K562 (cell line): Measurements from ENCODE around the gene BLCAP. TPM values are rescaled to one million over a fixed set of nuclear protein-coding genes. Genes with fewer than 3 reads are reported as not detected.
A peak's percentile ranks its signal among the peaks of the same experiment; 100 is the strongest.

ENCODE experiments used
- ATAC-seq: fragments of 200-7000 bp; cut with Tn5 transposase; 3 replicates; pipeline ENCODE4 v1.9.1; 2020; ENCODE audit warnings: moderate library complexity
- Bru-seq: library from RNA; stranded (reverse); fragments of 400-500 nt; gene quantifications from one replicate; lab custom pipeline; 2021; lab: Mats Ljungman, UMichigan
- BruChase-seq, 2 experiments: library from RNA; stranded (reverse); fragments of 400-500 nt; gene quantifications; one replicate each; lab custom pipeline; 2021; lab: Mats Ljungman, UMichigan
- BruUV-seq: library from RNA; stranded (reverse); fragments of 400-500 nt; replicated peaks from 2 replicates; lab custom pipeline; 2021; lab: Mats Ljungman, UMichigan
- CTCF ChIA-PET: fragments of 300-600 bp; formaldehyde crosslinking; extraction: SDS; loops from one replicate; lab custom pipeline; 2021; ENCODE audit warnings: low intra/inter-chr PET ratio; lab: Yijun Ruan, JAX
- POLR2A ChIA-PET: fragments of 300-600, 350-650 bp; sonication (Branson Sonifier 250); formaldehyde crosslinking; extraction: SDS; loops from one replicate; lab custom pipeline; 2021; ENCODE audit warnings: antibody characterized with exemption, inconsistent platforms; lab: Yijun Ruan, JAX
- DNase-seq, 4 experiments: peaks; one replicate each; pipeline versions ENCODE4 v3.0.0 to v3.0.0-alpha.2; 2011 to 2018; ENCODE audit warnings: low spot score in 3 of 4, mixed read lengths in 3 of 4; ENCODE audit errors: extremely low read depth in 1 of 4
- FAIRE-seq: peaks from 2 replicates; lab custom pipeline; 2011; peaks lifted over from hg19 to GRCh38; lab: Jason Lieb, UNC
- H2AFZ ChIP-seq: 2 replicates; pipeline ENCODE4 v1.6.0; 2011; ENCODE audit warnings: low read depth, low read length, control low read depth, inconsistent platforms
- H3K27ac ChIP-seq: fragments of 200-600 bp; 3 replicates; pipeline ENCODE4 v1.8.0; 2011; ENCODE audit warnings: low read depth, mild to moderate bottlenecking, control low read depth, inconsistent platforms, low read length, moderate library complexity, mixed read lengths; ENCODE audit errors: extremely low read depth
- H3K27me3 ChIP-seq, 2 experiments: fragments of 300-600 bp in 1 of 2; 2 replicates in 1 of 2; 3 replicates in 1 of 2; pipeline versions ENCODE4 v1.6.0 to v1.8.0; 2011; ENCODE audit warnings: inconsistent platforms in 2 of 2, low read length in 2 of 2, mild to moderate bottlenecking in 1 of 2, mixed read lengths in 1 of 2, moderate library complexity in 1 of 2; ENCODE audit not compliant: control insufficient read depth in 2 of 2, insufficient read depth in 2 of 2
- H3K36me3 ChIP-seq: fragments of 300-600 bp; 3 replicates; pipeline ENCODE4 v1.8.0; 2011; ENCODE audit warnings: mild to moderate bottlenecking, low read length, inconsistent platforms; ENCODE audit not compliant: control insufficient read depth, insufficient read depth
- H3K4me1 ChIP-seq, 2 experiments: fragments of 200-600 bp in 1 of 2; replicated peaks in 1 of 2; 2 replicates in 1 of 2; 3 replicates in 1 of 2; pipeline versions ENCODE4 v1.5.1 to v1.8.0; 2011; ENCODE audit warnings: inconsistent platforms in 2 of 2, low read length in 2 of 2, mild to moderate bottlenecking in 1 of 2, mixed read lengths in 1 of 2, moderate library complexity in 1 of 2; ENCODE audit not compliant: control insufficient read depth in 2 of 2, insufficient read depth in 2 of 2
- H3K4me2 ChIP-seq: 2 replicates; pipeline ENCODE4 v1.6.1; 2011; ENCODE audit warnings: low read length, control low read depth, inconsistent platforms, mixed read lengths; ENCODE audit not compliant: insufficient read depth
- H3K4me3 ChIP-seq: fragments of 200-600 bp; sonication (generic), shearing (Covaris generic); 2 replicates; pipeline ENCODE4 v1.5.1; 2016; ENCODE audit warnings: control low read depth, inconsistent platforms
- H3K79me2 ChIP-seq: fragments of 200-600 bp; 3 replicates; pipeline ENCODE4 v1.8.0; 2011; ENCODE audit warnings: low read length, inconsistent platforms; ENCODE audit not compliant: control insufficient read depth, insufficient read depth
- H3K9ac ChIP-seq, 2 experiments: 2 replicates each; pipeline versions ENCODE4 v1.6.0 to v1.6.1; 2011; ENCODE audit warnings: low read depth in 2 of 2, low read length in 2 of 2, control low read depth in 1 of 2, inconsistent platforms in 1 of 2, mild to moderate bottlenecking in 1 of 2, mixed read lengths in 1 of 2; ENCODE audit not compliant: insufficient read depth in 1 of 2
- H3K9me1 ChIP-seq: one replicate; pipeline ENCODE4 v1.6.0; 2011; ENCODE audit warnings: inconsistent platforms, mild to moderate bottlenecking, low read length, moderate library complexity; ENCODE audit not compliant: control insufficient read depth, insufficient read depth
- H3K9me3 ChIP-seq: replicated peaks from 2 replicates; pipeline ENCODE4 v1.5.1; 2011; ENCODE audit warnings: low read depth, low read length, inconsistent platforms; ENCODE audit not compliant: control insufficient read depth, insufficient read depth
- H4K20me1 ChIP-seq: replicated peaks from 2 replicates; pipeline ENCODE4 v1.6.1; 2011; ENCODE audit warnings: low read length, inconsistent platforms, mixed read lengths; ENCODE audit not compliant: control insufficient read depth, insufficient read depth
- ARID1B ChIP-seq: fragments of 450-650 bp; IDR thresholded peaks from 2 replicates; pipeline ENCODE4 v1.6.1; 2016; ENCODE audit warnings: antibody characterized with exemption, mild to moderate bottlenecking, inconsistent platforms
- BRCA1 ChIP-seq, 2 experiments: fragments of 450-650 bp in 1 of 2; sonication (generic) in 1 of 2; formaldehyde crosslinking in 1 of 2; IDR thresholded peaks; 2 replicates each; pipeline versions ENCODE4 v1.5.0 to v1.6.1; 2017 to 2020; ENCODE audit warnings: mild to moderate bottlenecking in 1 of 2, missing genetic modification reagents in 1 of 2
- GMEB1 ChIP-seq: fragments of 250-450 bp; sonication (Bioruptor Pico); IDR thresholded peaks from 2 replicates; pipeline ENCODE4 v1.4.0; 2020; ENCODE audit warnings: mild to moderate bottlenecking
- GTF2F1 ChIP-seq: IDR thresholded peaks from 2 replicates; pipeline ENCODE4 v1.6.1; 2011; ENCODE audit warnings: low read depth, low read length, improper control_type of control experiment
- MAX ChIP-seq: sonication (generic); formaldehyde crosslinking; IDR thresholded peaks from 2 replicates; pipeline ENCODE4 v1.9.0; 2022; ENCODE audit warnings: mild to moderate bottlenecking, missing genetic modification reagents
- NCOR1 ChIP-seq: fragments of 450-650 bp; IDR thresholded peaks from 2 replicates; pipeline ENCODE4 v1.6.1; 2016; ENCODE audit warnings: mild to moderate bottlenecking, moderate library complexity
- NFATC3 ChIP-seq: fragments of 450-650 bp; IDR thresholded peaks from 2 replicates; pipeline ENCODE4 v1.6.1; 2017; ENCODE audit warnings: mild to moderate bottlenecking
- NUFIP1 ChIP-seq: fragments of 450-650 bp; IDR thresholded peaks from 2 replicates; pipeline ENCODE4 v1.6.1; 2018; ENCODE audit not compliant: partially characterized antibody
- POLR2A ChIP-seq: fragments of 450-650 bp; conservative IDR thresholded peaks from 2 replicates; pipeline ENCODE4 v1.6.1; 2016
- PRPF4 ChIP-seq: fragments of 200-400 bp; formaldehyde crosslinking; IDR thresholded peaks from one replicate; pipeline ENCODE4 v1.6.1; 2017; ENCODE audit warnings: low read length, low read depth, mild to moderate bottlenecking; ENCODE audit not compliant: insufficient read depth, poor library complexity, severe bottlenecking
- RBM34 ChIP-seq: fragments of 200-400 bp; formaldehyde crosslinking; IDR thresholded peaks from 2 replicates; pipeline ENCODE4 v1.6.1; 2018; ENCODE audit warnings: low read length, borderline replicate concordance; ENCODE audit not compliant: insufficient read depth
- SPI1 ChIP-seq: IDR thresholded peaks from 2 replicates; pipeline ENCODE4 v1.6.1; 2011; ENCODE audit warnings: low read depth, low read length, control low read depth, borderline replicate concordance
- ZFP1 ChIP-seq: fragments of 450-650 bp; formaldehyde crosslinking; IDR thresholded peaks from 2 replicates; pipeline ENCODE4 v1.4.0; 2020; ENCODE audit warnings: mild to moderate bottlenecking, mixed read lengths
- ZNF184 ChIP-seq: sonication (generic); formaldehyde crosslinking; IDR thresholded peaks from 2 replicates; pipeline ENCODE4 v1.5.0; 2020; ENCODE audit warnings: missing genetic modification reagents
- WGBS: fragments of 100-300 bp; shearing (Covaris generic); methylation state at CpG from one replicate; pipeline ENCODE4 v1.1.6; 2016; ENCODE audit warnings: low coverage, mixed read lengths; ENCODE audit not compliant: insufficient coverage; ENCODE audit errors: missing lambda C conversion rate; 5-methylcytosine and 5-hydroxymethylcytosine counted together
- in situ Hi-C: fragments of 300-500 bp; cut with MboI; formaldehyde crosslinking; loops from 4 replicates; pipeline ENCODE4 v1.15.0; 2018; ENCODE audit warnings: inconsistent platforms, mixed read lengths
- intact Hi-C: fragments of 100-400 bp; cut with micrococcal nuclease; formaldehyde crosslinking; loops from 2 replicates; pipeline ENCODE4 v1.14.2; 2022
- long read RNA-seq, 3 experiments: library from polyadenylated mRNA in 2 of 3; library from RNA in 1 of 3; unstranded in 2 of 3; stranded (forward) in 1 of 3; transcript quantifications; one replicate each; pipeline ENCODE4 v2.0.0, GENCODE V29; 2019 to 2022
- polyA minus RNA-seq, 3 experiments: library from RNA; depleted of rRNA, polyadenylated mRNA; stranded (reverse); fragments of >200 nt; gene quantifications; 2 replicates each; pipeline ENCODE4 v1.2.3, GENCODE V29; 2011
- polyA plus RNA-seq, 8 experiments: library from polyadenylated mRNA; depleted of rRNA in 4 of 8; stranded (reverse) in 5 of 8; unstranded in 3 of 8; fragments of >200 nt; fragmentation: Nextera tagmentation in 2 of 8; fragmentation: Illumina TruSeq in 1 of 8; extraction: Ambion mirVana in 2 of 8; extraction: Trizol in 1 of 8; gene quantifications; 2 replicates each; pipeline versions ENCODE4 v1.2.1 to v1.2.3, GENCODE V29; 2011 to 2014; ENCODE audit warnings: inconsistent platforms in 1 of 8, missing spikeins in 1 of 8
- total RNA-seq, 7 experiments: library from RNA; depleted of rRNA in 6 of 7; stranded (reverse); fragments of >200 nt in 6 of 7; fragmentation: Illumina TruSeq in 2 of 7; extraction: Trizol in 2 of 7; gene quantifications; 2 replicates each; pipeline versions ENCODE4 v1.2.1 to v1.2.3, GENCODE V29; 2011 to 2021; ENCODE audit warnings: low replicate concordance in 1 of 7

BLCAP gene
- total RNA-seq (2011; cell fraction: chromatin; rRNA removed; ENCODE audit: low replicate concordance), result 43.7 and 53.8 TPM in 2 replicates
- total RNA-seq (2011; cell fraction: nucleolus; rRNA removed), result 36.5 and 40.0 TPM in 2 replicates
- total RNA-seq (2011; cell fraction: nucleoplasm; rRNA removed), result 62.1 and 86.8 TPM in 2 replicates
- total RNA-seq (2014; rRNA removed) (20.6 and 24.2 TPM in 2 replicates), total RNA-seq (2014; rRNA removed; fragmentation: Illumina TruSeq; extraction: Trizol) (19.6 and 21.0 TPM in 2 replicates), total RNA-seq (2015; rRNA removed; fragmentation: Illumina TruSeq; extraction: Trizol) (26.4 and 27.6 TPM in 2 replicates), total RNA-seq (2021) (30.1 and 34.0 TPM in 2 replicates), polyA plus RNA-seq (2011; rRNA removed) (29.6 and 41.5 TPM in 2 replicates), polyA plus RNA-seq (2014; fragmentation: Illumina TruSeq; extraction: Trizol) (31.5 and 31.9 TPM in 2 replicates), polyA plus RNA-seq (2014; fragmentation: Nextera tagmentation; extraction: Ambion mirVana) (10 to 100 TPM; 16.9 to 17.3 TPM), polyA plus RNA-seq (2014; rRNA removed) (37.1 and 38.9 TPM in 2 replicates), polyA minus RNA-seq (2011; rRNA and poly(A)+ RNA removed) (23.6 and 40.0 TPM in 2 replicates), Bru-seq, nascent RNA (percentile 84 among the genes with signal in this experiment), BruChase-seq, experiment 1, labeled RNA remaining after a 2-hour chase (percentile 91 among the genes with signal in this experiment), BruChase-seq, experiment 2, labeled RNA remaining after a 6-hour chase (percentile 92 among the genes with signal in this experiment)
- 47.2 and 47.4 TPM in 2 replicates for polyA plus RNA-seq (2011; cell fraction: cytosol; rRNA removed)
- 31.4 and 37.8 TPM in 2 replicates for polyA plus RNA-seq (2011; cell fraction: nucleus; rRNA removed)
- polyA plus RNA-seq (2012), result 25.2 and 30.6 TPM in 2 replicates
- 11.2 and 17.5 TPM in 2 replicates for polyA minus RNA-seq (2011; cell fraction: cytosol; rRNA and poly(A)+ RNA removed)
- polyA minus RNA-seq (2011; cell fraction: nucleus; rRNA and poly(A)+ RNA removed), result 9.4 and 10.1 TPM in 2 replicates
- long read RNA-seq, experiment 1, full-length matches to known transcripts, result 74 of 131 reads
- long read RNA-seq, experiment 1, partial matches to known transcripts, result 0 of 131 reads
- long read RNA-seq, experiment 1, other reads (novel, unspliced or antisense), result 57 of 131 reads
- long read RNA-seq, experiment 2, transcript BLCAP-215 (2 exons, 2,017 nt), result major isoform, 24 of 38 reads
- long read RNA-seq, experiment 2, partial matches to known transcripts, result 0 of 38 reads
- long read RNA-seq, experiment 2, other reads (novel, unspliced or antisense), result 13 of 38 reads
- long read RNA-seq, experiment 3, full-length matches to known transcripts, result 27 of 33 reads
- long read RNA-seq, experiment 3, partial matches to known transcripts, result 0 of 33 reads
- long read RNA-seq, experiment 3, other reads (novel, unspliced or antisense), result 6 of 33 reads

GRCh38 chr20:37527638-37528445 is at the start of gene BLCAP:
Gene BLCAP (minus strand): TSS chr20:37527876. CDS start chr20:37519174, 8,702 bp downstream.
- Histone ChIP-seq H3K4me1 (peaks cover 28 to 32% of the 10 kb centered on the region in 2 experiments), H3K79me2 (peaks cover 46% of the 10 kb centered on the region), H3K4me2 (peak within 1 kb of the TSS; percentile 85), H3K9me1 (peaks cover 4% of the 10 kb centered on the region), H3K9ac (peak within 1 kb of the TSS; percentile 88 to 92), H2AFZ (peak within 1 kb of the TSS; percentile 94), H3K4me3 (peak within 1 kb of the TSS; percentile 84), H3K36me3 (peaks cover 7% of the 10 kb centered on the region; the same call in 1 of the 3 replicates), H3K27ac (peak within 1 kb of the TSS; percentile 97), H3K27me3 (no peaks in the 10 kb centered on the region), H4K20me1 (no peaks in the 10 kb centered on the region; the same call in 1 of the 2 replicates), H3K9me3 (no peaks in the 10 kb centered on the region)
- CTCF ChIA-PET, result interaction anchor here (1.6 kb wide), 1 partner anchor 336 kb away, joined by 3 read pairs; no protein-coding TSS in a partner anchor
- ATAC-seq (peak; percentile 93), DNase-seq (peak; percentile 92 to 97 (median 95)), FAIRE-seq (peak; percentile 87)
- intact Hi-C loops, result loop anchor here (2.0 to 5.0 kb wide), 2 partner anchors 136 to 245 kb away; no protein-coding TSS in a partner anchor
- POLR2A ChIA-PET, result interaction anchor here (0.6 to 1.6 kb wide), 8 partner anchors 11 to 432 kb away, joined by 3 to 5 read pairs (median 4); partner anchors contain the start of genes MROH8, RBL1 and RPN2
- in situ Hi-C loops, result loop anchor here (5.0 kb wide), 1 partner anchor 256 kb away; no protein-coding TSS in a partner anchor
- WGBS, result under 1% methylated on average over 62 of the region's 62 CpGs
- BruUV-seq, result no TSS peak
- TF ChIP-seq ZFP1 (CRISPR knock-in tag) (no peak), NUFIP1 (no peak), BRCA1 (IDR thresholded peaks at IDR 0.05) (no peak), BRCA1 (CRISPR knock-in tag; IDR thresholded peaks at IDR 0.05) (no peak), GTF2F1 (0 out of 2 replicates have a peak, but pooled peaks have one; percentile 26), GMEB1 (CRISPR knock-in tag) (0 out of 2 replicates have a peak, but pooled peaks have one; percentile 18), ARID1B (no peak), NFATC3 (no peak), ZNF184 (CRISPR knock-in tag) (no peak), RBM34 (no peak), POLR2A (peak; percentile 84), PRPF4 (no peak), NCOR1 (no peak), MAX (CRISPR knock-in tag) (peak; percentile 88), SPI1 (no peak)
